SK-N-DZ (cell line): ENCODE results near the gene ENO1.

ENCODE experiments used
- DNase-seq: peaks from one replicate; pipeline ENCODE4 v3.0.0-alpha.2; 2015; ENCODE audit warnings: low spot score

The ENO1 gene

GRCh38 chr1:8870616-8871538 is 7.6 kb downstream of the ENO1 start:
- no peak for DNase-seq

- DNase-seq, result no peak
Observed at GRCh38 chr1:8870103-8870502, 8.4 kb downstream of the ENO1 start.

GRCh38 chr1:8867878-8868567 is 10.5 kb downstream of the ENO1 start:
- DNase-seq, result no peak

GRCh38 chr1:8866792-8867415 is 11.6 kb downstream of the ENO1 start:
- no peak for DNase-seq

GRCh38 chr1:8866173-8866791 is 12.2 kb downstream of the ENO1 start:
- DNase-seq, result no peak

GRCh38 chr1:8864713-8865344 is 13.7 kb downstream of the ENO1 start:
- no peak for DNase-seq

GRCh38 chr1:8863794-8864233 is 14.7 kb downstream of the ENO1 start:
- DNase-seq, result no peak

GRCh38 chr1:8863138-8863537 is 15.3 kb downstream of the ENO1 start:
- no peak for DNase-seq

GRCh38 chr1:8862528-8862927 is 16.0 kb downstream of the ENO1 start:
- DNase-seq, result peak; percentile 43

- no peak for DNase-seq
Observed at GRCh38 chr1:8860738-8861516, 17.6 kb downstream of the ENO1 start.

GRCh38 chr1:8858888-8859706 is 19.4 kb downstream of the ENO1 start:
- DNase-seq, result peak; percentile 45

GRCh38 chr1:8858112-8858668 is 20.3 kb downstream of the ENO1 start:
- DNase-seq, result no peak

- DNase-seq, result no peak
Observed at GRCh38 chr1:8856689-8857412, 21.6 kb downstream of the ENO1 start.

GRCh38 chr1:8854240-8854639 is 24.2 kb downstream of the ENO1 start:
- no peak for DNase-seq

GRCh38 chr1:8851060-8851459 is 27.4 kb downstream of the ENO1 start:
- no peak for DNase-seq

GRCh38 chr1:8848663-8849386 is 29.7 kb downstream of the ENO1 start:
- peak; percentile 79 for DNase-seq

GRCh38 chr1:8847990-8848389 is 30.5 kb downstream of the ENO1 start:
- no peak for DNase-seq

GRCh38 chr1:8846263-8846662 is 32.2 kb downstream of the ENO1 start:
- DNase-seq, result no peak
